GM23338 (cell line): ENCODE data around the gene PIN1. TPM values are rescaled to one million over a fixed set of nuclear protein-coding genes. Genes with fewer than 3 reads are reported as not detected.
A peak's percentile ranks its signal among the peaks of the same experiment; 100 is the strongest.

ENCODE experiments used
- ATAC-seq: fragments of 200-7000 bp; cut with Tn5 transposase; 3 replicates; pipeline ENCODE4 v1.9.1; 2020
- DNase-seq: peaks from one replicate; pipeline ENCODE4 v3.0.0-alpha.2; 2015; ENCODE audit warnings: low spot score
- H2AFZ ChIP-seq: fragments of 200-600 bp; sonication (generic); 2 replicates; pipeline ENCODE4 v1.8.0; 2016; ENCODE audit warnings: antibody characterized with exemption, mild to moderate bottlenecking, moderate library complexity
- H3F3A ChIP-seq: fragments of 200-600 bp; sonication (generic); replicated peaks from 2 replicates; pipeline ENCODE4 v1.8.0; 2017; ENCODE audit warnings: antibody characterized with exemption, mixed run types, low read depth
- H3K27ac ChIP-seq: fragments of 200-600 bp; sonication (generic); 2 replicates; pipeline ENCODE4 v1.6.1; 2016; ENCODE audit warnings: low read depth
- H3K27me3 ChIP-seq: fragments of 200-600 bp; sonication (generic); 2 replicates; pipeline ENCODE4 v1.8.0; 2016; ENCODE audit warnings: mild to moderate bottlenecking, mixed run types, moderate library complexity; ENCODE audit not compliant: insufficient read depth
- H3K36me3 ChIP-seq: fragments of 200-600 bp; sonication (generic); 2 replicates; pipeline ENCODE4 v1.8.0; 2016; ENCODE audit warnings: mild to moderate bottlenecking; ENCODE audit not compliant: insufficient read depth
- H3K4me1 ChIP-seq: fragments of 200-600 bp; sonication (generic); 2 replicates; pipeline ENCODE4 v1.8.0; 2016; ENCODE audit warnings: mild to moderate bottlenecking, moderate library complexity; ENCODE audit not compliant: insufficient read depth
- H3K4me2 ChIP-seq: fragments of 200-600 bp; sonication (generic); 2 replicates; pipeline ENCODE4 v1.7.1; 2017; ENCODE audit warnings: mixed run types
- H3K4me3 ChIP-seq: fragments of 200-600 bp; sonication (generic); 2 replicates; pipeline ENCODE4 v1.6.1; 2016; ENCODE audit warnings: mixed run types
- H3K79me2 ChIP-seq: fragments of 200-600 bp; sonication (generic); replicated peaks from 2 replicates; pipeline ENCODE4 v1.8.0; 2017; ENCODE audit warnings: mild to moderate bottlenecking; ENCODE audit not compliant: insufficient read depth
- H3K9me2 ChIP-seq: fragments of 200-600 bp; sonication (generic); 2 replicates; pipeline ENCODE4 v1.8.0; 2017; ENCODE audit not compliant: insufficient read depth
- H4K20me1 ChIP-seq: fragments of 200-600 bp; sonication (generic); replicated peaks from 2 replicates; pipeline ENCODE4 v1.8.0; 2017; ENCODE audit warnings: mild to moderate bottlenecking; ENCODE audit not compliant: insufficient read depth
- H3K27ac Mint-ChIP-seq: 2 replicates; pipeline ENCODE4 v1.8.0; 2020; ENCODE audit warnings: inconsistent platforms, mild to moderate bottlenecking, moderate library complexity, mixed read lengths
- H3K27me3 Mint-ChIP-seq: 3 replicates; pipeline ENCODE4 v1.8.0; 2022; ENCODE audit warnings: low read depth, mild to moderate bottlenecking, moderate library complexity, mixed read lengths, inconsistent platforms; ENCODE audit not compliant: insufficient read depth, poor library complexity
- H3K36me3 Mint-ChIP-seq: 3 replicates; pipeline ENCODE4 v1.8.0; 2021; ENCODE audit warnings: low read depth, mild to moderate bottlenecking, inconsistent platforms, moderate library complexity, mixed read lengths
- H3K4me1 Mint-ChIP-seq: 3 replicates; pipeline ENCODE4 v1.8.0; 2020; ENCODE audit warnings: mild to moderate bottlenecking, inconsistent platforms, mixed read lengths
- H3K4me3 Mint-ChIP-seq: 3 replicates; pipeline ENCODE4 v1.8.0; 2021; ENCODE audit warnings: moderate library complexity, mild to moderate bottlenecking, inconsistent platforms, mixed read lengths
- H3K9me3 Mint-ChIP-seq: 3 replicates; pipeline ENCODE4 v1.8.0; 2020; ENCODE audit warnings: moderate library complexity, mild to moderate bottlenecking, inconsistent platforms, mixed read lengths
- JUNB ChIP-seq: IDR thresholded peaks from one replicate; pipeline ENCODE4 v1.6.1; 2016; ENCODE audit warnings: antibody characterized with exemption; ENCODE audit not compliant: unreplicated experiment
- POLR2AphosphoS5 ChIP-seq: IDR thresholded peaks from 2 replicates; pipeline ENCODE4 v1.6.1; 2016; ENCODE audit warnings: antibody characterized with exemption, low read depth
- STAT1 ChIP-seq: IDR thresholded peaks from one replicate; pipeline ENCODE4 v1.6.1; 2016; ENCODE audit warnings: antibody characterized with exemption; ENCODE audit not compliant: unreplicated experiment
- ZNF331 ChIP-seq: fragments of 250-450 bp; sonication (Bioruptor Pico); IDR thresholded peaks from 2 replicates; pipeline ENCODE4 v1.5.0; 2020; ENCODE audit warnings: low read depth, mild to moderate bottlenecking, moderate library complexity
- polyA plus RNA-seq: library from polyadenylated mRNA; unstranded; fragments of >200 nt; fragmentation: Nextera tagmentation; extraction: Ambion mirVana; gene quantifications from 2 replicates; pipeline ENCODE4 v1.2.1, GENCODE V29; 2016
- total RNA-seq: library from RNA; depleted of rRNA; stranded (reverse); fragments of >200 nt; shearing (Covaris generic); gene quantifications from 2 replicates; pipeline ENCODE4 v1.2.3, GENCODE V29; 2014
- TF ChIP-seq, protein P1 (sequence below): IDR thresholded peaks from 2 replicates; pipeline ENCODE4 v1.6.1; 2016; ENCODE audit warnings: antibody characterized with exemption
- TF ChIP-seq, protein P2 (sequence below): IDR thresholded peaks from one replicate; pipeline ENCODE4 v1.6.1; 2018; ENCODE audit warnings: antibody characterized with exemption; ENCODE audit not compliant: unreplicated experiment
- TF ChIP-seq, protein P3 (sequence below), 2 experiments: fragments of 200-600 bp in 1 of 2; sonication (generic) in 1 of 2; conservative IDR thresholded peaks; 2 replicates each; pipeline versions ENCODE4 v1.5.1 to v1.6.1; 2016 to 2017; ENCODE audit warnings: antibody characterized with exemption in 2 of 2, low read depth in 2 of 2, mild to moderate bottlenecking in 2 of 2, moderate library complexity in 1 of 2

Gene PIN1
- total and polyA plus RNA-seq, 2 experiments from 2014 or later, result 127 TPM

DNA sequence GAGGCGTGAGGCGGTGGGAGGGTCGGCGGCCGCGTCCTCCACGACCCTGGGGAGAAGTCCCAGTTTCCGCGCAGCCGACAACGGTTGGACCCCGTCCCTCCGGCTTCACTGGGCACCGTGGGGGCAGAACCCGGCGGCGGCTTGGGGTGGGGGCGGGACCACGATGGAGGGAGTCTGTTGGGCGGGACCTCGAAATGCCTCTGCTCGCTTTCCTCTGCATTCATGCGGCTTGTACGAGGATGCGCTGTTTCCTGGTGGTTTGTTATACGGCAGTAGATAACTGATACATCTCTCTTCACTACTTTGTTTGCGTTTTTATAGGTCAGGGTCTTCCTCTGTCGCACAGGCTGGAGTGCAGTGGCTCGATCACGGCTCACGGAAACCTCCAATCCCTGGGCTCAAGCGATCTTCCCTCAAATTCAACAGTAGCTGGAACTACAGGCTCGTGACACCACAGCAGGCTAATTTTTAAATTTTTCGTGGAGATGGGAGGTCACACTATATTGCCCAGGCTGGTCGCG lies 42.0 kb upstream of the PIN1 start:
- Histone ChIP-seq H3K27me3 (no peaks in the 10 kb centered on the region), H3K9me2 (no peaks in the 10 kb centered on the region), H2AFZ (peak overlapping the region; percentile 95), H3K36me3 (peaks cover 4% of the 10 kb centered on the region; the same call in 1 of the 2 replicates), H3K4me1 (peaks cover 38% of the 10 kb centered on the region), H3K4me3 (peak overlapping the region; percentile 84), H4K20me1 (no peaks in the 10 kb centered on the region), H3F3A (peaks cover 21% of the 10 kb centered on the region), H3K79me2 (peaks cover 8% of the 10 kb centered on the region; the same call in 1 of the 2 replicates), H3K4me2 (peak overlapping the region; percentile 89), H3K27ac (peak overlapping the region; percentile 96)
- H3K9me3 Mint-ChIP-seq, result peaks cover 5% of the 10 kb centered on the region
- DNase-seq (peak; percentile 75), ATAC-seq (peak; percentile 21)
- H3K27me3 Mint-ChIP-seq, result peaks cover 16% of the 10 kb centered on the region
- peaks cover 13% of the 10 kb centered on the region for H3K36me3 Mint-ChIP-seq
- H3K27ac Mint-ChIP-seq, result peak overlapping the region; percentile 93
- peaks cover 30% of the 10 kb centered on the region for H3K4me1 Mint-ChIP-seq
- peak overlapping the region; percentile 80 for H3K4me3 Mint-ChIP-seq
- TF ChIP-seq, protein P1, sequence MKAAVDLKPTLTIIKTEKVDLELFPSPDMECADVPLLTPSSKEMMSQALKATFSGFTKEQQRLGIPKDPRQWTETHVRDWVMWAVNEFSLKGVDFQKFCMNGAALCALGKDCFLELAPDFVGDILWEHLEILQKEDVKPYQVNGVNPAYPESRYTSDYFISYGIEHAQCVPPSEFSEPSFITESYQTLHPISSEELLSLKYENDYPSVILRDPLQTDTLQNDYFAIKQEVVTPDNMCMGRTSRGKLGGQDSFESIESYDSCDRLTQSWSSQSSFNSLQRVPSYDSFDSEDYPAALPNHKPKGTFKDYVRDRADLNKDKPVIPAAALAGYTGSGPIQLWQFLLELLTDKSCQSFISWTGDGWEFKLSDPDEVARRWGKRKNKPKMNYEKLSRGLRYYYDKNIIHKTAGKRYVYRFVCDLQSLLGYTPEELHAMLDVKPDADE, result no peak
- TF ChIP-seq JUNB, result no peak
- peak; percentile 55; the same call in 1 of the 2 replicates for TF ChIP-seq POLR2AphosphoS5

DNA sequence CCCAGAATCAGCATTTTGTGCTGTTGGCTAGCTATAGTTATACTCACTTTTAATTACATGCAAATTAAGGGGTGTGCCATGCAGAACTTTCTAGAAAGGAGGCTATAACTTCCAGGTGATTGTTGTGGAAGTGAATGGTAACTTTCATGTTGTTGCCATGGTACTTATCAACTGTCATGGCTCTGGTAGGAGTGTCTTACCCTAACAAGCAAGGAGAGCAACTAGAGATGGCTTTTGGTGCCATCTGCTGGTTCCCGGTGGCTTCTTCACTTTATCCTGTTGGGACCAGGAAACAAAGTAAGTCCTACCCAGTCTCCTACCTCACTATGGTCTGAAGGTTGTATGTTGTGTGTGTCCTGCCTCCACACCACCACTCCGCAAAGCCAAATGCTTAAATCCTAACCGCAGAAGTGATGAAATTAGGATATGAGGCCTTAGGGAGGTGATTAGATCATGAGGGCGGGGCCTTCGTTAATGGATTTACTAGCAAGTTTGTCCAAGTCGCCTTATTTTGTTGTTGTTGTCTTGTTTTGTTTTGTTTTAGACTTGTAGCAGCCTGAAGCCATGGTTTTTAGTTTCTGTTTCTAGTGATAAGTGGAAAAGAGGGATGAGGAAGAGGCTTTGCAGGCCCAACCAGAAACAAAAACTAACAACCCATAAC lies 38.9 kb upstream of the PIN1 start:
- ATAC-seq (peak; percentile 43), DNase-seq (peak; percentile 95)
- Histone ChIP-seq H3K79me2 (peaks cover 8% of the 10 kb centered on the region; the same call in 1 of the 2 replicates), H3K4me2 (no peak overlapping the region), H3K9me2 (no peaks in the 10 kb centered on the region), H2AFZ (no peak overlapping the region), H3K36me3 (peaks cover 4% of the 10 kb centered on the region; the same call in 1 of the 2 replicates), H3K4me1 (peaks cover 12% of the 10 kb centered on the region), H4K20me1 (no peaks in the 10 kb centered on the region), H3K27me3 (no peaks in the 10 kb centered on the region), H3F3A (peaks cover 12% of the 10 kb centered on the region), H3K4me3 (no peak overlapping the region), H3K27ac (0 out of 2 replicates have a peak overlapping the region, but pooled peaks have one; percentile 1)
- Mint-ChIP-seq H3K4me3 (no peak overlapping the region; the same call in 2 of the 3 replicates), H3K4me1 (peaks cover 10% of the 10 kb centered on the region), H3K9me3 (peaks cover 5% of the 10 kb centered on the region), H3K27ac (0 out of 2 replicates have a peak overlapping the region, but pooled peaks have one; percentile 54), H3K36me3 (peaks cover 13% of the 10 kb centered on the region), H3K27me3 (peaks cover 14% of the 10 kb centered on the region)
- TF ChIP-seq, protein P2, sequence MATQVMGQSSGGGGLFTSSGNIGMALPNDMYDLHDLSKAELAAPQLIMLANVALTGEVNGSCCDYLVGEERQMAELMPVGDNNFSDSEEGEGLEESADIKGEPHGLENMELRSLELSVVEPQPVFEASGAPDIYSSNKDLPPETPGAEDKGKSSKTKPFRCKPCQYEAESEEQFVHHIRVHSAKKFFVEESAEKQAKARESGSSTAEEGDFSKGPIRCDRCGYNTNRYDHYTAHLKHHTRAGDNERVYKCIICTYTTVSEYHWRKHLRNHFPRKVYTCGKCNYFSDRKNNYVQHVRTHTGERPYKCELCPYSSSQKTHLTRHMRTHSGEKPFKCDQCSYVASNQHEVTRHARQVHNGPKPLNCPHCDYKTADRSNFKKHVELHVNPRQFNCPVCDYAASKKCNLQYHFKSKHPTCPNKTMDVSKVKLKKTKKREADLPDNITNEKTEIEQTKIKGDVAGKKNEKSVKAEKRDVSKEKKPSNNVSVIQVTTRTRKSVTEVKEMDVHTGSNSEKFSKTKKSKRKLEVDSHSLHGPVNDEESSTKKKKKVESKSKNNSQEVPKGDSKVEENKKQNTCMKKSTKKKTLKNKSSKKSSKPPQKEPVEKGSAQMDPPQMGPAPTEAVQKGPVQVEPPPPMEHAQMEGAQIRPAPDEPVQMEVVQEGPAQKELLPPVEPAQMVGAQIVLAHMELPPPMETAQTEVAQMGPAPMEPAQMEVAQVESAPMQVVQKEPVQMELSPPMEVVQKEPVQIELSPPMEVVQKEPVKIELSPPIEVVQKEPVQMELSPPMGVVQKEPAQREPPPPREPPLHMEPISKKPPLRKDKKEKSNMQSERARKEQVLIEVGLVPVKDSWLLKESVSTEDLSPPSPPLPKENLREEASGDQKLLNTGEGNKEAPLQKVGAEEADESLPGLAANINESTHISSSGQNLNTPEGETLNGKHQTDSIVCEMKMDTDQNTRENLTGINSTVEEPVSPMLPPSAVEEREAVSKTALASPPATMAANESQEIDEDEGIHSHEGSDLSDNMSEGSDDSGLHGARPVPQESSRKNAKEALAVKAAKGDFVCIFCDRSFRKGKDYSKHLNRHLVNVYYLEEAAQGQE, result no peak
- TF ChIP-seq ZNF331 (CRISPR knock-in tag) (no peak), STAT1 (no peak), POLR2AphosphoS5 (no peak)
- TF ChIP-seq, protein P3, sequence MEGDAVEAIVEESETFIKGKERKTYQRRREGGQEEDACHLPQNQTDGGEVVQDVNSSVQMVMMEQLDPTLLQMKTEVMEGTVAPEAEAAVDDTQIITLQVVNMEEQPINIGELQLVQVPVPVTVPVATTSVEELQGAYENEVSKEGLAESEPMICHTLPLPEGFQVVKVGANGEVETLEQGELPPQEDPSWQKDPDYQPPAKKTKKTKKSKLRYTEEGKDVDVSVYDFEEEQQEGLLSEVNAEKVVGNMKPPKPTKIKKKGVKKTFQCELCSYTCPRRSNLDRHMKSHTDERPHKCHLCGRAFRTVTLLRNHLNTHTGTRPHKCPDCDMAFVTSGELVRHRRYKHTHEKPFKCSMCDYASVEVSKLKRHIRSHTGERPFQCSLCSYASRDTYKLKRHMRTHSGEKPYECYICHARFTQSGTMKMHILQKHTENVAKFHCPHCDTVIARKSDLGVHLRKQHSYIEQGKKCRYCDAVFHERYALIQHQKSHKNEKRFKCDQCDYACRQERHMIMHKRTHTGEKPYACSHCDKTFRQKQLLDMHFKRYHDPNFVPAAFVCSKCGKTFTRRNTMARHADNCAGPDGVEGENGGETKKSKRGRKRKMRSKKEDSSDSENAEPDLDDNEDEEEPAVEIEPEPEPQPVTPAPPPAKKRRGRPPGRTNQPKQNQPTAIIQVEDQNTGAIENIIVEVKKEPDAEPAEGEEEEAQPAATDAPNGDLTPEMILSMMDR (conservative IDR thresholded peaks at IDR 0.05; ENCODE audit: low read depth in 2 of 2), result peak; percentile 90 to 95
